IMR-90 (cell line): ENCODE measurements around the gene LMOD1. TPM values are rescaled to one million over a fixed set of nuclear protein-coding genes. Genes with fewer than 3 reads are reported as not detected.

Experiments used
- ATAC-seq: fragments of 200-7000 bp; cut with Tn5 transposase; 2 replicates; pipeline ENCODE4 v1.9.1; 2020; ENCODE audit warnings: low read depth, mild to moderate bottlenecking, moderate library complexity
- BruUV-seq: library from RNA; stranded (reverse); fragments of 400-500 nt; replicated peaks from 2 replicates; lab custom pipeline; 2021; lab: Mats Ljungman, UMichigan
- CTCF ChIA-PET: fragments of 300-600 bp; formaldehyde crosslinking; extraction: SDS; loops from one replicate; lab custom pipeline; 2021; ENCODE audit warnings: antibody characterized with exemption; lab: Yijun Ruan, JAX
- POLR2A ChIA-PET: fragments of 300-600 bp; sonication (Branson Sonifier 250); formaldehyde crosslinking; loops from one replicate; lab custom pipeline; 2022; ENCODE audit warnings: antibody characterized with exemption; ENCODE audit not compliant: unreplicated experiment; lab: Charles Lee
- DNase-seq: peaks from one replicate; pipeline ENCODE4 v3.0.0; 2013
- H2AFZ ChIP-seq: replicated peaks from 2 replicates; pipeline ENCODE3; 2013; ENCODE audit warnings: low read length, mild to moderate bottlenecking; ENCODE audit not compliant: poor library complexity
- H2AK5ac ChIP-seq: 2 replicates; pipeline ENCODE4 v1.6.1; 2013; ENCODE audit warnings: low read depth, low read length, inconsistent platforms
- H2AK9ac ChIP-seq: replicated peaks from 2 replicates; pipeline ENCODE3; 2013; ENCODE audit warnings: mild to moderate bottlenecking, low read depth, low read length, moderate library complexity; ENCODE audit not compliant: poor library complexity
- H2BK120ac ChIP-seq: 2 replicates; pipeline ENCODE4 v1.6.1; 2013; ENCODE audit warnings: low read depth, low read length, inconsistent platforms
- H2BK15ac ChIP-seq: 3 replicates; pipeline ENCODE4 v1.6.1; 2013; ENCODE audit warnings: low read depth, low read length, inconsistent platforms
- H2BK20ac ChIP-seq: 2 replicates; pipeline ENCODE4 v1.6.1; 2013; ENCODE audit warnings: low read depth, mild to moderate bottlenecking, inconsistent platforms, low read length, moderate library complexity
- H2BK5ac ChIP-seq: 2 replicates; pipeline ENCODE4 v1.6.1; 2013; ENCODE audit warnings: mild to moderate bottlenecking, low read depth, low read length, inconsistent platforms; ENCODE audit not compliant: poor library complexity, severe bottlenecking
- H3K14ac ChIP-seq: replicated peaks from 2 replicates; pipeline ENCODE4 v1.6.1; 2013; ENCODE audit warnings: low read depth, low read length, inconsistent platforms
- H3K18ac ChIP-seq: 2 replicates; pipeline ENCODE4 v1.6.1; 2013; ENCODE audit warnings: low read depth, low read length, control low read depth
- H3K23ac ChIP-seq: 2 replicates; pipeline ENCODE4 v1.6.1; 2013; ENCODE audit warnings: low read depth, low read length, inconsistent platforms
- H3K27ac ChIP-seq: 2 replicates; pipeline ENCODE4 v1.5.1; 2013; ENCODE audit warnings: mild to moderate bottlenecking, control low read depth, low read length; ENCODE audit not compliant: insufficient read depth
- H3K27me3 ChIP-seq: 2 replicates; pipeline ENCODE4 v1.6.1; 2013; ENCODE audit warnings: low read length; ENCODE audit not compliant: control insufficient read depth, insufficient read depth
- H3K36me3 ChIP-seq: 2 replicates; pipeline ENCODE4 v1.6.1; 2013; ENCODE audit warnings: low read length, mixed read lengths; ENCODE audit not compliant: control insufficient read depth, insufficient read depth
- H3K4ac ChIP-seq: 2 replicates; pipeline ENCODE4 v1.6.1; 2013; ENCODE audit warnings: low read depth, low read length, inconsistent platforms
- H3K4me1 ChIP-seq: 2 replicates; pipeline ENCODE4 v1.6.1; 2013; ENCODE audit warnings: low read length, mixed read lengths; ENCODE audit not compliant: control insufficient read depth, insufficient read depth
- H3K4me2 ChIP-seq: 2 replicates; pipeline ENCODE4 v1.6.1; 2013; ENCODE audit warnings: low read depth, mild to moderate bottlenecking, control low read depth, low read length, moderate library complexity
- H3K4me3 ChIP-seq: 2 replicates; pipeline ENCODE4 v1.5.1; 2013; ENCODE audit warnings: low read depth, mild to moderate bottlenecking, control low read depth, low read length, moderate library complexity; ENCODE audit not compliant: insufficient read depth
- H3K56ac ChIP-seq: 2 replicates; pipeline ENCODE4 v1.6.1; 2013; ENCODE audit warnings: low read length, inconsistent platforms; ENCODE audit not compliant: insufficient read depth; ENCODE audit errors: extremely low read depth
- H3K79me1 ChIP-seq, 2 experiments: 2 replicates each; pipeline ENCODE4 v1.6.1; 2013; ENCODE audit warnings: low read length in 2 of 2, inconsistent platforms in 1 of 2, low read depth in 1 of 2
- H3K9ac ChIP-seq: 2 replicates; pipeline ENCODE4 v1.6.1; 2013; ENCODE audit warnings: low read depth, low read length, control low read depth
- H3K9me1 ChIP-seq: 2 replicates; pipeline ENCODE4 v1.6.1; 2013; ENCODE audit warnings: low read length, inconsistent platforms; ENCODE audit not compliant: insufficient read depth
- H3K9me3 ChIP-seq: 2 replicates; pipeline ENCODE4 v1.6.1; 2013; ENCODE audit warnings: low read length; ENCODE audit not compliant: control insufficient read depth, insufficient read depth
- H4K20me1 ChIP-seq: 2 replicates; pipeline ENCODE4 v1.6.1; 2013; ENCODE audit warnings: low read length, inconsistent platforms; ENCODE audit not compliant: insufficient read depth
- H4K5ac ChIP-seq: 2 replicates; pipeline ENCODE4 v1.6.1; 2013; ENCODE audit warnings: mild to moderate bottlenecking, low read depth, low read length, control low read depth
- H4K8ac ChIP-seq, 2 experiments: 2 replicates each; pipeline ENCODE4 v1.6.1; 2013; ENCODE audit warnings: low read depth in 2 of 2, low read length in 2 of 2, control low read depth in 1 of 2, inconsistent platforms in 1 of 2
- H4K91ac ChIP-seq: 2 replicates; pipeline ENCODE4 v1.6.1; 2013; ENCODE audit warnings: low read depth, low read length, inconsistent platforms; ENCODE audit not compliant: insufficient read depth
- BHLHE40 ChIP-seq: fragments of 150-350 bp; IDR thresholded peaks from 2 replicates; pipeline ENCODE4 v1.6.1; 2016; ENCODE audit warnings: mild to moderate bottlenecking, low read depth, low read length
- CEBPB ChIP-seq: IDR thresholded peaks from 2 replicates; pipeline ENCODE4 v1.6.1; 2012; ENCODE audit warnings: low read depth, low read length, improper control_type of control experiment
- CHD1 ChIP-seq: IDR thresholded peaks from 2 replicates; pipeline ENCODE4 v1.6.1; 2012; ENCODE audit warnings: low read depth, low read length, improper control_type of control experiment
- FOS ChIP-seq: fragments of 150-350 bp; IDR thresholded peaks from 2 replicates; pipeline ENCODE4 v1.6.1; 2016; ENCODE audit warnings: low read depth, low read length
- MAFK ChIP-seq: IDR thresholded peaks from 2 replicates; pipeline ENCODE4 v1.6.1; 2012; ENCODE audit warnings: low read depth, low read length, improper control_type of control experiment
- MAZ ChIP-seq: IDR thresholded peaks from 2 replicates; pipeline ENCODE4 v1.6.1; 2012; ENCODE audit warnings: low read depth, mild to moderate bottlenecking, low read length, improper control_type of control experiment, moderate library complexity, borderline replicate concordance
- MXI1 ChIP-seq: IDR thresholded peaks from 2 replicates; pipeline ENCODE4 v1.6.1; 2012; ENCODE audit warnings: low read depth, mild to moderate bottlenecking, low read length, moderate library complexity, borderline replicate concordance
- NFE2L2 ChIP-seq: fragments of 150-350 bp; IDR thresholded peaks from 2 replicates; pipeline ENCODE4 v1.6.1; 2016; ENCODE audit warnings: low read depth, mild to moderate bottlenecking, low read length
- POLR2A ChIP-seq: IDR thresholded peaks from 2 replicates; pipeline ENCODE4 v1.6.1; 2012; ENCODE audit warnings: mild to moderate bottlenecking, low read depth, low read length
- RAD21 ChIP-seq: IDR thresholded peaks from 2 replicates; pipeline ENCODE4 v1.6.1; 2012; ENCODE audit warnings: low read length, improper control_type of control experiment
- RCOR1 ChIP-seq: IDR thresholded peaks from 2 replicates; pipeline ENCODE4 v1.6.1; 2012; ENCODE audit warnings: mild to moderate bottlenecking, low read length, improper control_type of control experiment; ENCODE audit not compliant: insufficient replicate concordance
- RFX5 ChIP-seq: IDR thresholded peaks from 2 replicates; pipeline ENCODE4 v1.8.0; 2012; ENCODE audit warnings: low read depth, mild to moderate bottlenecking, low read length, moderate library complexity
- SMC3 ChIP-seq: fragments of 150-350 bp; IDR thresholded peaks from 2 replicates; pipeline ENCODE4 v1.6.1; 2016; ENCODE audit warnings: low read depth, mild to moderate bottlenecking, antibody characterized with exemption, low read length, moderate library complexity
- WGBS, 2 experiments: methylation state at CpG; one replicate each; pipeline versions ENCODE4 v1.1.5 to v1.1.7; 2013; ENCODE audit warnings: missing lambda C conversion rate in 2 of 2; ENCODE audit not compliant: insufficient read length in 1 of 2; ENCODE audit errors: extremely low coverage in 2 of 2; 5-methylcytosine and 5-hydroxymethylcytosine counted together
- dilution Hi-C: fragments of 300-500 bp; cut with HindIII; formaldehyde crosslinking; loops from one replicate; pipeline ENCODE4 v1.14.3; 2018; ENCODE audit warnings: low sequenced_read_pairs; ENCODE audit not compliant: unreplicated experiment
- in situ Hi-C: fragments of 300-500 bp; cut with MboI; formaldehyde crosslinking; loops from 3 replicates; pipeline ENCODE4 v1.14.3; 2019; ENCODE audit warnings: low sequenced_read_pairs, inconsistent platforms, mixed read lengths
- intact Hi-C: fragments of 100-400 bp; cut with micrococcal nuclease; formaldehyde crosslinking; loops from 2 replicates; pipeline ENCODE4 v1.10.0; 2022
- polyA plus RNA-seq, 3 experiments: library from polyadenylated mRNA; depleted of rRNA; stranded (reverse); fragments of >200 nt; gene quantifications; 2 replicates each; pipeline ENCODE4 v1.2.3, GENCODE V29; 2012; ENCODE audit warnings: low replicate concordance in 1 of 3
- total RNA-seq: library from RNA; depleted of rRNA; stranded (reverse); fragments of >200 nt; gene quantifications from 2 replicates; pipeline ENCODE4 v1.2.3, GENCODE V29; 2012
- TF ChIP-seq, protein P1 (sequence below): fragments of 150-350 bp; IDR thresholded peaks from 2 replicates; pipeline ENCODE4 v1.6.1; 2017; ENCODE audit warnings: mild to moderate bottlenecking, antibody characterized with exemption, low read length, low read depth
- TF ChIP-seq, protein P2 (sequence below): fragments of 150-350 bp; IDR thresholded peaks from 2 replicates; pipeline ENCODE4 v1.6.1; 2016; ENCODE audit warnings: low read depth, mild to moderate bottlenecking, low read length, moderate library complexity, borderline replicate concordance
- TF ChIP-seq, protein P3 (sequence below): conservative IDR thresholded peaks from 2 replicates; pipeline ENCODE4 v1.5.1; 2012; ENCODE audit warnings: mild to moderate bottlenecking, low read depth, low read length, improper control_type of control experiment

LMOD1 gene
- total and polyA plus RNA-seq, 2 of the 4 experiments (the other 2 are of a cell fraction), result 51.7 to 53.2 TPM

DNA sequence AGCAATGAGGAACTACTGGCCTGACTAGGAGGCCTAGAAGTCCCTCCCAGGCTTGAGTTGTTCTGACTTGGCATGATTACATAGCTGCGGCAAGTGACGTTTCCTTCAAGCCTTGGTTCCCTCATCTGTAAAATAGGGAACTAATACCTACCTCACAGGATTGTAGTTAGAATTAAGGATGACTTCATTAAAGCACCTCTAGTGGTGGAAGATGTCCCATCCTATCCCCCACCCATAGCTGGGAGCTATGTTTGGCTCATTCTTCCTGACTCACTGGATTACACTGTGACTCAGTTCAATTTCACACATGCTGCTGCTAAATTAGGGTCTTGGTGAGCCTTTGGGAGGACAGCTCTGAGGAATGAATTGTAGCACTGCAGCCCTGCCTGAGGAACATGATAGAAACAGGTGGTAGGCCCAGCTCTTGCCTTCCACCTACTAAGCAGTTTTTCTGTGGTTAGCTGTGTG is 63.6 kb downstream of the LMOD1 start:
- TF ChIP-seq MXI1 (no peak), RAD21 (no peak; the same call in 1 of the 2 replicates), MAZ (no peak), BHLHE40 (no peak), NFE2L2 (peak; percentile 57), POLR2A (no peak; the same call in 1 of the 2 replicates), MAFK (peak; percentile 34; the same call in 1 of the 2 replicates), FOS (peak; percentile 72), RFX5 (no peak), RCOR1 (no peak), CHD1 (no peak), CEBPB (peak; percentile 49), SMC3 (no peak)
- TF ChIP-seq, protein P1, sequence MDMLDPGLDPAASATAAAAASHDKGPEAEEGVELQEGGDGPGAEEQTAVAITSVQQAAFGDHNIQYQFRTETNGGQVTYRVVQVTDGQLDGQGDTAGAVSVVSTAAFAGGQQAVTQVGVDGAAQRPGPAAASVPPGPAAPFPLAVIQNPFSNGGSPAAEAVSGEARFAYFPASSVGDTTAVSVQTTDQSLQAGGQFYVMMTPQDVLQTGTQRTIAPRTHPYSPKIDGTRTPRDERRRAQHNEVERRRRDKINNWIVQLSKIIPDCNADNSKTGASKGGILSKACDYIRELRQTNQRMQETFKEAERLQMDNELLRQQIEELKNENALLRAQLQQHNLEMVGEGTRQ, result no peak
- TF ChIP-seq, protein P2, sequence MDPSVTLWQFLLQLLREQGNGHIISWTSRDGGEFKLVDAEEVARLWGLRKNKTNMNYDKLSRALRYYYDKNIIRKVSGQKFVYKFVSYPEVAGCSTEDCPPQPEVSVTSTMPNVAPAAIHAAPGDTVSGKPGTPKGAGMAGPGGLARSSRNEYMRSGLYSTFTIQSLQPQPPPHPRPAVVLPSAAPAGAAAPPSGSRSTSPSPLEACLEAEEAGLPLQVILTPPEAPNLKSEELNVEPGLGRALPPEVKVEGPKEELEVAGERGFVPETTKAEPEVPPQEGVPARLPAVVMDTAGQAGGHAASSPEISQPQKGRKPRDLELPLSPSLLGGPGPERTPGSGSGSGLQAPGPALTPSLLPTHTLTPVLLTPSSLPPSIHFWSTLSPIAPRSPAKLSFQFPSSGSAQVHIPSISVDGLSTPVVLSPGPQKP, result no peak
- TF ChIP-seq, protein P3, sequence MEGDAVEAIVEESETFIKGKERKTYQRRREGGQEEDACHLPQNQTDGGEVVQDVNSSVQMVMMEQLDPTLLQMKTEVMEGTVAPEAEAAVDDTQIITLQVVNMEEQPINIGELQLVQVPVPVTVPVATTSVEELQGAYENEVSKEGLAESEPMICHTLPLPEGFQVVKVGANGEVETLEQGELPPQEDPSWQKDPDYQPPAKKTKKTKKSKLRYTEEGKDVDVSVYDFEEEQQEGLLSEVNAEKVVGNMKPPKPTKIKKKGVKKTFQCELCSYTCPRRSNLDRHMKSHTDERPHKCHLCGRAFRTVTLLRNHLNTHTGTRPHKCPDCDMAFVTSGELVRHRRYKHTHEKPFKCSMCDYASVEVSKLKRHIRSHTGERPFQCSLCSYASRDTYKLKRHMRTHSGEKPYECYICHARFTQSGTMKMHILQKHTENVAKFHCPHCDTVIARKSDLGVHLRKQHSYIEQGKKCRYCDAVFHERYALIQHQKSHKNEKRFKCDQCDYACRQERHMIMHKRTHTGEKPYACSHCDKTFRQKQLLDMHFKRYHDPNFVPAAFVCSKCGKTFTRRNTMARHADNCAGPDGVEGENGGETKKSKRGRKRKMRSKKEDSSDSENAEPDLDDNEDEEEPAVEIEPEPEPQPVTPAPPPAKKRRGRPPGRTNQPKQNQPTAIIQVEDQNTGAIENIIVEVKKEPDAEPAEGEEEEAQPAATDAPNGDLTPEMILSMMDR, result peak; percentile 37; the same call in 1 of the 2 replicates
- H3K23ac ChIP-seq, result no peak overlapping the region
- peaks cover 30% of the 10 kb centered on the region for H3K9me1 ChIP-seq
- peaks cover 3 to 9% of the 10 kb centered on the region in 2 experiments; a peak in 2 of 4 replicates for H3K79me1 ChIP-seq
- no peak overlapping the region for H4K91ac ChIP-seq
- no peak overlapping the region for H2BK120ac ChIP-seq
- peak; percentile 74 for ATAC-seq
- ChIA-PET CTCF (interaction anchor here (0.5 to 1.9 kb wide), 6 partner anchors 13 to 117 kb away, joined by 3 to 8 read pairs (median 4); no protein-coding TSS in a partner anchor), POLR2A (interaction anchor here (0.6 kb wide), 2 partner anchors 67 to 1164 kb away, joined by 7 to 8 read pairs; no protein-coding TSS in a partner anchor)
- WGBS, 2 experiments, result no CpG with 5 or more reads among the region's 2 CpGs
- no peak overlapping the region for H2AK9ac ChIP-seq
- no peaks in the 10 kb centered on the region for H3K9me3 ChIP-seq
- no peak overlapping the region for H2AK5ac ChIP-seq
- H3K4me3 ChIP-seq, result no peak overlapping the region
- H2BK5ac ChIP-seq, result no peak overlapping the region
- peaks cover 23% of the 10 kb centered on the region for H3K4me1 ChIP-seq
- no peaks in the 10 kb centered on the region for H3K27me3 ChIP-seq
- H4K20me1 ChIP-seq, result peaks cover 3% of the 10 kb centered on the region
- H3K4ac ChIP-seq, result no peak overlapping the region
- no peak overlapping the region for H3K18ac ChIP-seq
- H2BK20ac ChIP-seq, result no peak overlapping the region
- no peak overlapping the region for H3K14ac ChIP-seq
- no peak overlapping the region for H4K8ac ChIP-seq
- in situ Hi-C loops, result no loop called here
- H3K4me2 ChIP-seq, result no peak overlapping the region
- no peak overlapping the region for H4K5ac ChIP-seq
- dilution Hi-C loops, result no loop called here
- H3K36me3 ChIP-seq, result no peaks in the 10 kb centered on the region
- H2BK15ac ChIP-seq, result no peak overlapping the region
- intact Hi-C loops, result loop anchor here (10.0 kb wide), 1 partner anchor 232 kb away; no protein-coding TSS in a partner anchor
- H3K27ac ChIP-seq, result no peak overlapping the region
- DNase-seq, result peak; percentile 87
- BruUV-seq, result no TSS peak
- H3K56ac ChIP-seq, result no peak overlapping the region
- H2AFZ ChIP-seq, result no peak overlapping the region
- H3K9ac ChIP-seq, result no peak overlapping the region
